ENCODE data around the gene NUAK2.

Gene NUAK2

GRCh38 chr1:205339197-205339702, 17.7 kb upstream of the NUAK2 start:
- ATAC-seq: no peak
- TF ChIP-seq SNAI2 (CRISPR knock-in tag; IDR thresholded peaks at IDR 0.05) (no peak), POU6F1 (CRISPR knock-in tag; IDR thresholded peaks at IDR 0.05; ENCODE audit: borderline replicate concordance, low read depth) (no peak), RARB (CRISPR knock-in tag; IDR thresholded peaks at IDR 0.05) (no peak), TCF4 (CRISPR knock-in tag; IDR thresholded peaks at IDR 0.05; ENCODE audit: borderline replicate concordance) (no peak), TSHZ2 (CRISPR knock-in tag; IDR thresholded peaks at IDR 0.05) (no peak), ESRRG (CRISPR knock-in tag; IDR thresholded peaks at IDR 0.05) (no peak), ISL1 (CRISPR knock-in tag; IDR thresholded peaks at IDR 0.05) (no peak), OSR1 (CRISPR knock-in tag; IDR thresholded peaks at IDR 0.05) (no peak), ARNTL (CRISPR knock-in tag; IDR thresholded peaks at IDR 0.05; ENCODE audit: borderline replicate concordance, low read depth) (no peak), ZNF8 (CRISPR knock-in tag; IDR thresholded peaks at IDR 0.05) (no peak), TOX (CRISPR knock-in tag; IDR thresholded peaks at IDR 0.05; ENCODE audit: borderline replicate concordance) (no peak), ZFP3 (CRISPR knock-in tag; IDR thresholded peaks at IDR 0.05) (no peak), ZC3H10 (CRISPR knock-in tag; IDR thresholded peaks at IDR 0.05) (no peak), ZFP30 (CRISPR knock-in tag; IDR thresholded peaks at IDR 0.05) (no peak), PATZ1 (CRISPR knock-in tag; IDR thresholded peaks at IDR 0.05; ENCODE audit: borderline replicate concordance) (no peak)

- no peak for TF ChIP-seq TSHZ2 (CRISPR knock-in tag; IDR thresholded peaks at IDR 0.05)
- no peak for ATAC-seq
Measured at GRCh38 chr1:205338011-205338410, 16.5 kb upstream of the NUAK2 start.

- no peak for ATAC-seq
- no peak for TF ChIP-seq ZNF565 (CRISPR knock-in tag; conservative IDR thresholded peaks at IDR 0.05; ENCODE audit: low read depth)
- no peak for TF ChIP-seq ISL1 (CRISPR knock-in tag; IDR thresholded peaks at IDR 0.05)
- no peak for TF ChIP-seq ZFP30 (CRISPR knock-in tag; IDR thresholded peaks at IDR 0.05)
- TF ChIP-seq GLIS3 (CRISPR knock-in tag; IDR thresholded peaks at IDR 0.05): no peak
- TF ChIP-seq PPARA (CRISPR knock-in tag; IDR thresholded peaks at IDR 0.05; ENCODE audit: borderline replicate concordance): no peak
- TF ChIP-seq OSR1 (CRISPR knock-in tag; IDR thresholded peaks at IDR 0.05): no peak
- no peak for TF ChIP-seq SNAI2 (CRISPR knock-in tag; IDR thresholded peaks at IDR 0.05)
- no peak for TF ChIP-seq CSRNP3 (CRISPR knock-in tag; IDR thresholded peaks at IDR 0.05)
- TF ChIP-seq BACH2 (CRISPR knock-in tag; IDR thresholded peaks at IDR 0.05; ENCODE audit: borderline replicate concordance): no peak
- TF ChIP-seq TOX (CRISPR knock-in tag; IDR thresholded peaks at IDR 0.05; ENCODE audit: borderline replicate concordance): no peak
- TF ChIP-seq CSDC2 (CRISPR knock-in tag; IDR thresholded peaks at IDR 0.05): no peak
- no peak for TF ChIP-seq TCF4 (CRISPR knock-in tag; IDR thresholded peaks at IDR 0.05; ENCODE audit: borderline replicate concordance)
- no peak for TF ChIP-seq ZNF8 (CRISPR knock-in tag; IDR thresholded peaks at IDR 0.05)
- no peak for TF ChIP-seq ESRRG (CRISPR knock-in tag; IDR thresholded peaks at IDR 0.05)
- TF ChIP-seq RARB (CRISPR knock-in tag; IDR thresholded peaks at IDR 0.05): no peak
- no peak for TF ChIP-seq TSHZ2 (CRISPR knock-in tag; IDR thresholded peaks at IDR 0.05)
- no peak for TF ChIP-seq ZNF70 (CRISPR knock-in tag; IDR thresholded peaks at IDR 0.05)
- TF ChIP-seq ARNTL (CRISPR knock-in tag; IDR thresholded peaks at IDR 0.05; ENCODE audit: borderline replicate concordance, low read depth): no peak
- no peak for TF ChIP-seq ZFP3 (CRISPR knock-in tag; IDR thresholded peaks at IDR 0.05)
Measured at GRCh38 chr1:205337481-205337880, 15.9 kb upstream of the NUAK2 start.

Measured in SK-N-SH treated with all-trans-retinoic acid at 6 μM for 48 hours (cell line).